Activated T-helper 1 cell treated with Interleukin-2 at 50 U/mL for 16 hours (primary cell): ENCODE results near the gene LRRC56.

Experiments
- DNase-seq: peaks from one replicate; pipeline ENCODE4 v3.0.0-alpha.2; 2020; ENCODE audit warnings: low read depth

Gene LRRC56

GRCh38 chr11:540583-541432 lies 3.5 kb downstream of the LRRC56 start:
- DNase-seq = no peak

- DNase-seq = no peak
Measured at GRCh38 chr11:541433-541885, 4.1 kb downstream of the LRRC56 start.

- DNase-seq = no peak
Measured at GRCh38 chr11:544817-545166, 7.5 kb downstream of the LRRC56 start.

GRCh38 chr11:545171-545570 lies 7.8 kb downstream of the LRRC56 start:
- no peak for DNase-seq

- DNase-seq = no peak
Measured at GRCh38 chr11:548700-549603, 11.6 kb downstream of the LRRC56 start.

GRCh38 chr11:550021-550745 lies 12.9 kb downstream of the LRRC56 start:
- no peak for DNase-seq

- no peak for DNase-seq
Measured at GRCh38 chr11:550746-551085, 13.4 kb downstream of the LRRC56 start.

GRCh38 chr11:551131-551530 lies 13.8 kb downstream of the LRRC56 start:
- DNase-seq = no peak

- DNase-seq = no peak
Measured at GRCh38 chr11:551596-551995, 14.3 kb downstream of the LRRC56 start.

- no peak for DNase-seq
Measured at GRCh38 chr11:553083-553987, 16.0 kb downstream of the LRRC56 start.

GRCh38 chr11:553988-554340 lies 16.6 kb downstream of the LRRC56 start:
- no peak for DNase-seq

- DNase-seq = peak; percentile 72
Measured at GRCh38 chr11:554428-555226, 17.3 kb downstream of the LRRC56 start.

GRCh38 chr11:555227-555779 lies 18.0 kb downstream of the LRRC56 start:
- no peak for DNase-seq

GRCh38 chr11:555780-556661 lies 18.7 kb downstream of the LRRC56 start:
- DNase-seq = no peak

GRCh38 chr11:556662-557256 lies 19.4 kb downstream of the LRRC56 start:
- DNase-seq = no peak

GRCh38 chr11:557328-558132 lies 20.2 kb downstream of the LRRC56 start:
- no peak for DNase-seq

GRCh38 chr11:558503-558902 lies 21.2 kb downstream of the LRRC56 start:
- no peak for DNase-seq

- no peak for DNase-seq
Measured at GRCh38 chr11:559020-559620, 21.8 kb downstream of the LRRC56 start.
